Measurements from ENCODE around the gene CPVL.
A peak's percentile ranks its signal among the peaks of the same experiment; 100 is the strongest.
"Not testable (repeated sequence)": the region's sequence is repeated elsewhere in the genome, so short reads cannot be mapped to it uniquely, and the experiment has no call there.

Gene CPVL

DNA sequence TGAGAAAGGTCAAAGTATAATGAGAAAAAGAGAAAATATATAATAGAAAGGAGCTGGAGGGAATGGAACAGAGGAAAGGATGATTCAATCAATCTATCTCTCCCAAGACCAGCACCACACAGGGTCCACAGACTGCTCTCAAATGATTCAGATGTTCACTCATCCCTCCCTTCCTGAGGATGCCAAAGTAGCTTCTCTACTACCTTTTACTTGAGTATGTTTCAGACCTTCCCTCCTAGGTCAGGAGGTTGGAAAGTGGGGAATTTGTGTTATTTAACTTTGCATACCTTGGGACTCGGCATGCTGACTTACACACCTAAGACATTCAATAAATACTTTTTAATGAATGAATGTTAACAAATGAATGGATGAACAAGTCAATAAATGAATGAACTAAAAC lies 30.6 kb downstream of the CPVL start:
- ATAC-seq (no peak), DNase-seq (no peak)
- H3K27me3 Mint-ChIP-seq: peaks cover 29% of the 10 kb centered on the region
- H3K9me3 Mint-ChIP-seq: no peaks in the 10 kb centered on the region
- no peak overlapping the region for H3K4me3 Mint-ChIP-seq
- no peak overlapping the region for H3K27ac Mint-ChIP-seq
- peaks cover 12% of the 10 kb centered on the region for H3K4me1 Mint-ChIP-seq

DNA sequence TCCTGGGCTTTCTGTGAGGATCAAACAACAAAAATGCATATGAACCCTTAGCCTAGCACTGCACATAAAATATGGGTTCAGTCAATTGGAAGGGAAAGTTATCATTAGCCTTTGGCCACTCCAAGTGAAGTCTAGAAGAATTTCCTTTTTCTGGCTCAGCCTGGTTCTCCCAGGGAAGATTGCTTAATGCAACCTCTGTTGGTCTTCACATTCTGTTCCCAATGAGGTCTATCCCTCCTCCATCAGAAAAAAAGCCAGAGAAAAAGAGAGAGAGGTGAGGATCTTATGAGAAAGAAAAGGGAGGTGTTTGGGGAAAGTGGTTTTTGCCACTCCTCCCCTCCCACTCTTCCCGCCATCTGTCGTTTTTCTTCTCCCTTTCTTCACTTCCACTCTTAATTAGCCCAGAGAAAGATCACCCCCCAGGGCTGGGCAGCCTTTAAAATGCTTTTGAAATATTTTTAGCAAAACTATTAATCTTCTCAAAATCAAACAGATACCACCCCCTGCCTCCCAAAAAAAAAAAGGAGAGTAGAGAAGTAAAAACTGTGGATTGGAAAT lies 31.1 kb downstream of the CPVL start:
- no peak overlapping the region for H3K27ac Mint-ChIP-seq
- H3K9me3 Mint-ChIP-seq: no peaks in the 10 kb centered on the region
- no peak for DNase-seq
- peaks cover 12% of the 10 kb centered on the region for H3K4me1 Mint-ChIP-seq
- ATAC-seq: no peak
- H3K27me3 Mint-ChIP-seq: peaks cover 34% of the 10 kb centered on the region
- no peak overlapping the region for H3K4me3 Mint-ChIP-seq

DNA sequence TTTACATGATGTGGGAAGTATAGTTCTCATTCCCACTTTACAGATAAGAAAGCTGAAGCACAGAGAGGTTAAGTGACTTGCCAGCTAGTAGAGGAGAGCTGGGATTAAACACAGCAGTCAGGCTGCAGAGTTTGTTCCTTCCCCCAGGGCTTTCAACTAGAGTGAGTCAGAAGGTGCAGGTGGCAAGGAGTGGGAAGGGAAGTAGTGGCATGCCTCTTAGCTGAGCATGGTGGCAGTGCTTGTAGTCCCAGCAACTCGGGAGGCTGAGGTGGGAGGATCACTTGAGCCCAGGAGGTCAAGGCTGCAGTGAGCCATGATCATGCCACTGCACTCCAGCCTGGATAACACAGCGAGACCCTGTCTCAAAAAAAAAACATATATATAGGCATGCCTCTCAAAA lies 32.1 kb downstream of the CPVL start:
- not testable (repeated sequence) for H3K27ac Mint-ChIP-seq, H3K4me3 Mint-ChIP-seq, ATAC-seq, DNase-seq, H3K9me3 Mint-ChIP-seq
- Mint-ChIP-seq H3K27me3 (peaks cover 44% of the 10 kb centered on the region), H3K4me1 (peaks cover 12% of the 10 kb centered on the region)

DNA sequence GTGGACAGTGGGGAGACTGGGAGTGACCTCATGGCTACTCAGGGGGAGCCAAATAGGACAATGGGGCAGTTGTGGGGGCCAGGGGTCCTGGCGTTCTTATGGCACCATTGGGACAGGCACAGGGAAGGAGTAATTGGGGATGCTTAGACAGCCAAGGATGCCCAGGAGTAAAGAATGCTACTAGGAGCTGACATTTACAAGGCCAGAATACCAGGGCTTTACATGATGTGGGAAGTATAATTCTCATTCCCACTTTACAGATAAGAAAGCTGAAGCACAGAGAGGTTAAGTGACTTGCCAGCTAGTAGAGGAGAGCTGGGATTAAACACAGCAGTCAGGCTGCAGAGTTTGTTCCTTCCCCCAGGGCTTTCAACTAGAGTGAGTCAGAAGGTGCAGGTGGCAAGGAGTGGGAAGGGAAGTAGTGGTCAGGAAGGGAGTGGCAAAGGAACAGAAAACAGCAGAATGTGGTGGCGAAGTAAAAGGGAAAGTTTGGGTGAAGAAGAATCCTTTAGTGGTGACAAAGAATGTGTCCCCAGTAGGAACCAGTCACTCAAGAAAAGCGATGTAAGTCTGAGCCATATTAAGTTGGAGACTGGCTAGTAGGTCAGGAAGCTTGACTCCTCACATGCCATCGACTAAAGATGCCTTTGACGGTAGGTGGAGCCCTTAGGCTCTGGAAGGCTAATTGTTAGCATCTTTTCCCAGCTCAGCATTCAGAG lies 32.8 kb downstream of the CPVL start:
- no peaks in the 10 kb centered on the region for H3K9me3 Mint-ChIP-seq
- no peak overlapping the region for H3K27ac Mint-ChIP-seq
- H3K27me3 Mint-ChIP-seq: peaks cover 39% of the 10 kb centered on the region
- H3K4me1 Mint-ChIP-seq: peaks cover 12% of the 10 kb centered on the region
- DNase-seq (no peak), ATAC-seq (peak; percentile 63)
- H3K4me3 Mint-ChIP-seq: no peak overlapping the region

DNA sequence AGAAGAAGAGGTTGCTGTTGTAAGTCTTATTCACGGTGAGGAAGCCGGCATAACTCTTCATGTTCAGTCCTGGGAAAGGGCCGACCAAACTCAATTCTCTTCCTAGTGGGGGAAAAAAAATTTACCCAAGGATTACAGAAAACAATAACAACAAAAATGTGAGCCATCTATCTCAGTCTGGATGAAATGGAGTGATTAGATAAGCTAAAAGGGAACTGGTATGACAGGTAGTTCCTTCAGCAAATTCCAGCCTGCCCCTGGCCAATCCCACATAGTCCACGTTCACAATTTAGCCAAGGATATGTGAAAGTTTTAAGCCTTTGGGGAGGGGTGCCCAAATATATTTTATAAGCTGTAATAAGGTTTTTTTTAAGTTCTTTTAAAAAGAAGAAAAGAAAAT lies 33.6 kb downstream of the CPVL start:
- Mint-ChIP-seq H3K4me3 (no peak overlapping the region), H3K4me1 (peaks cover 12% of the 10 kb centered on the region), H3K27me3 (peaks cover 38% of the 10 kb centered on the region), H3K27ac (no peak overlapping the region), H3K9me3 (no peaks in the 10 kb centered on the region)
- no peak for DNase-seq
- no peak for ATAC-seq

DNA sequence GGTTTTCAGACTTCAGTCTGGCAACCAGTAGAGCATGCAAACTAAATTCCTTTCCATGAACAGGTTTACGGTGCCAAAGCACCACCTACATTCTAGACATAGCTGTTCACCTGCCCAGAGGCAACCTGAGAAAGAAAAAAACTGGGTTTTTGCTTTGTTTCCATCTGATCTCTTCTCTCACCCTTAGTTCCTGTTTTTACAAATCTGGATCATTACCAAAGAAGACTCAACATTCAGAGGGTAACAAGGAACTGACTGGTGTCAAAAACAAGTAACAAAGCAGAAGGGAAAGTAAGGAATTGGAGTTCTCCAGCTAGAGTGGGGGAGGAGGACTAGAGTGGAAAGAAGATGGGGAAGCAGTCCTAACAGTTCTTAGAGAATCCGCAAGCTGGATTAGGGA lies 36.4 kb downstream of the CPVL start:
- ATAC-seq (no peak), DNase-seq (no peak)
- H3K9me3 Mint-ChIP-seq: no peaks in the 10 kb centered on the region
- H3K4me3 Mint-ChIP-seq: no peak overlapping the region
- peaks cover 31% of the 10 kb centered on the region for H3K27me3 Mint-ChIP-seq
- H3K27ac Mint-ChIP-seq: no peak overlapping the region
- peaks cover 12% of the 10 kb centered on the region for H3K4me1 Mint-ChIP-seq

DNA sequence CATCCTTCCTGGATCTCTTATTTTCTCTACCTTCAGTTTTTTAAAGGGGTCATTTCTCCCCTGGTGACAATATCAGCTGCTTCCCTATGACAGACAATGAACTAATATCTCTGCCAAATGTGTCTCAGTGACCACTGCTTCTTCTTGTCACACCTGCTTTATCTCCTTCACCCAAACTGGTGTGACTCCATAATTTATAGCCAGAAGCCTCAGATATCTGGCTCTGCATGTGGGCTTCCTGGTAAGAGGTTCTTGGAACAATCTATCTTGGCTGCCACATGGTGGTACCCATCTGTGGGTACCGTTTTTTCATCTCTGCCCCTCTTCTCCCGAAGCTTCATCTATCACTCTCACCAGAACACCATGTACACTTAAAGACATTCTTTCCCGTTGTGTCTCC lies 37.0 kb downstream of the CPVL start:
- Mint-ChIP-seq H3K4me3 (no peak overlapping the region), H3K27ac (no peak overlapping the region), H3K9me3 (no peaks in the 10 kb centered on the region), H3K4me1 (peaks cover 12% of the 10 kb centered on the region), H3K27me3 (peaks cover 25% of the 10 kb centered on the region)
- ATAC-seq (no peak), DNase-seq (no peak)

DNA sequence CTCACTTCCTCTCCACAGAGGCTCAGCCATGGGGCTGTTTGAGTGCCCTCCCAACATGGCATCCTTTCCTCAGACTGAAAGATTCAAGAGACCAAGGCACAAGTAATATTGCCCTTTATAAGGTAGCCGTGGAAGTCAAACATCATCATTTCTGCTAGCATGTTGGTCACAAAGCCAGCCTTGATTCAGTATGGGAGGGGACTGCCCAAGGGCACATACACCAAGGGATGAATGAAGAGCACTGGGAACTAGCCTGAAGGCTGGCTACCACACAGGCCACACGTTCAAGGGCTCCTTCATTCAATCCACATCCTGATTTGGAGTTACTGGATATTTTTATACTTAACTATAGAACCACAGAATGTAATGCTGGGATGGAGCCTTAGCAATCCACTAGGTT lies 39.3 kb downstream of the CPVL start:
- Mint-ChIP-seq H3K27ac (no peak overlapping the region), H3K4me3 (no peak overlapping the region), H3K27me3 (peaks cover 25% of the 10 kb centered on the region), H3K9me3 (no peaks in the 10 kb centered on the region), H3K4me1 (no peaks in the 10 kb centered on the region)
- DNase-seq (no peak), ATAC-seq (no peak)

DNA sequence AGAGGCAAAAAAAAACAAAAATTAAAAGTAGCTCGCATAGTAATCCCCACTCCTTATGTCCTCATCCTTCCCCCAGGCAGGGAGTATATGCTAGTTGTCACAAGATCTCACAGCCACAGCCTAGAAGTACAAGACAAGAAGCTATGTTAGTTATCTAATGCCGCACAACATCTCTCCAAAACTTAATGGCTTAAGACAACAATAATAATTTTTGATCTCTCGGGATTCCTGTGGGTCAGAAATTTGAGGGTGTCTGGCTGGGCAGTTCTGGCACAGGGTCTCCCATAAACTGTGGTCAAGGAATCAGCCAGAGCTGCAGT lies 39.7 kb downstream of the CPVL start:
- Mint-ChIP-seq H3K27ac (no peak overlapping the region), H3K4me3 (no peak overlapping the region), H3K9me3 (no peaks in the 10 kb centered on the region), H3K4me1 (no peaks in the 10 kb centered on the region), H3K27me3 (peaks cover 25% of the 10 kb centered on the region)
- ATAC-seq (no peak), DNase-seq (no peak)

DNA sequence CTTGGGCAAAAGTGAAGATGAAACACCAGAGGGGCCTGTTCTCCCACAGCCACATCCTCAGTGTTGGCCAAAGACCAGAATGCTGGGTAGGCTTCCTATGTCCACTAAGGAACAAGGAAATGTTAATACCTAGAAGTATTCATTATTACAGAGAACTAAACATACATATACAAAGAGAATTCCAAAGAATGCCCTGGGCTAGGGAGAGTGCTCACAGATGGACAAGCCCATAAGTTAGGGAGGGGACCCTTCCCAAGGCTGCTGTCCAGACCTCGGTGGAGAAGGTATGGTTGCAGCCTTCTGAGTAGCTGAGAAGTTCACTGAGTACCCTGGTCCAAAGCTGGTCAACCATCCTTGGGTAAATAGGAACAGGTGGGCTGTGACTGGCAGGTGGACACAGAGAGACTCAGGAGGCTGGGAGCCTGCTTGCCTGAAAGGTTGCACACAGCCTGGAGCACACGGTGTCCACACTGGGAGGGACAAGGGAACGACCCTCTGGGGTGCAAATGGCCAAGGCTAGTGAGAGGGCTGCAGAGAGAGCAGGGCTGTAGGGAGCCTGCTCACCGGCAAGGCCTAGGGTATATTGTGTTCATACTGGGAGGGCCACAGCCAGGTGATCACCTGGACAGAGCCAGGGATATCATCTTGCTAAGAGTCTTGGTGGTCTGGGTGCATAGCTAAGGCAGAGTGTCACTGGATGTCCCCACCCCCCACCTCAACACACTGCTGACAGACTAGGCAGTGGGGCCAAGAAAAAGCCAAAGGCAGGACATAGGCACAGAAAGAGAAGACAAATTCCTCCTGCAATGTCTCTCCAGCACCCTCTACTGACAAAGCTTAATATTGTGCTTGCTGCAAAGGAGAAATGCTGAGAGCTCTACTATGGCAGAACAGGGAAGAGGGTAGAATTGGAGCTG lies 40.3 kb downstream of the CPVL start:
- H3K4me3 Mint-ChIP-seq: no peak overlapping the region
- ATAC-seq: peak; percentile 68
- no peaks in the 10 kb centered on the region for H3K4me1 Mint-ChIP-seq
- DNase-seq: peak; percentile 20 to 29
- H3K27me3 Mint-ChIP-seq: peaks cover 19% of the 10 kb centered on the region
- H3K27ac Mint-ChIP-seq: no peak overlapping the region
- H3K9me3 Mint-ChIP-seq: no peaks in the 10 kb centered on the region

DNA sequence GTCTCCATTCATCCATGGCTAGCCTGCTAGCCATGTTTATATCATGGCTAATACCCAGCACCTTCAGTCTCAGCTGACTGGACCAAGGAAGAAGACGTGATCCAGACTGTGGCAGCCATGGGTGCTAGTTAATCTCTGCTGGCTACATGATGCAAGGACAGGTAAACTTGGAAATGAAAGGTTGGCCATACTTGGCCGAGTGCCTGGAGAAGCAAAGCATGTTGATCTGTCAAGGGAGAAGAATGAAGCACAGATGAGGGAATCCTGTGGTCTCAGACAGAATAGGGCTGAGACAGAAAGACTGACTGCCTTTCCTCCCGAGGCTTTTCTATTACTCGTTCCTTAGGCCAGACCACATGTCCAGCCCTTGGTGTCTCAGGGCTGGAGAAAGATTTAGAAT lies 41.1 kb downstream of the CPVL start:
- ATAC-seq (no peak), DNase-seq (no peak)
- no peaks in the 10 kb centered on the region for H3K9me3 Mint-ChIP-seq
- no peak overlapping the region for H3K27ac Mint-ChIP-seq
- H3K27me3 Mint-ChIP-seq: peaks cover 11% of the 10 kb centered on the region
- H3K4me1 Mint-ChIP-seq: no peaks in the 10 kb centered on the region
- H3K4me3 Mint-ChIP-seq: no peak overlapping the region

DNA sequence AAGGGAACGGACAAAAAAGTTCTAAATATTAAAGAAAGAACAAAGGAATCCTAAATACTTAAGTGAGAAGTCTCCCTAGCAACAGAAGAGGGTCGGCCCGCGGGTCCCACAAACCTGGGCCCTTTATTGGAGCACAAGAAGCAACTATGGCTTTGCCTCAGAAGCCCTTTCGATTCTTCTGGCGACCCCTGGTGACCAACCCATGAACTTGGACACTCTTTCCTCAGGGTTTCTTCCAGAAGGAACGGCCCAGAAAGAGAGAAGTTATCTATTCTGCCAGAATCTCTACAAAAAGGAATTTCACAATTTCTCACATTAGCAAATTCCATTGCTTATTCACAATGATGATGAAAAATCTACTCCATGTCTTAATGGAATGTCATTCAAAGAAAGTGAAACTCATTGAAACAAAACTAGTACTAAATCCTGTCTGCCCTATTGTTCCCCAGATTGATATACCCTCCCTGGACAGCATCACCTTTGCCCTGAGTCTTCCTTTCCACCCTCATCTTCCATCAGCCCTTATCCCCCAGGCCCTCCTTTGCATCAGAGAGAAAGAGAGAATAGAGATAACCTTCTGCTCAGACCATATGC lies 43.7 kb downstream of the CPVL start:
- H3K4me1 Mint-ChIP-seq: no peaks in the 10 kb centered on the region
- no peaks in the 10 kb centered on the region for H3K27me3 Mint-ChIP-seq
- ATAC-seq (peak; percentile 53), DNase-seq (peak; percentile 25 to 30)
- H3K27ac Mint-ChIP-seq: no peak overlapping the region
- H3K4me3 Mint-ChIP-seq: no peak overlapping the region
- no peaks in the 10 kb centered on the region for H3K9me3 Mint-ChIP-seq

DNA sequence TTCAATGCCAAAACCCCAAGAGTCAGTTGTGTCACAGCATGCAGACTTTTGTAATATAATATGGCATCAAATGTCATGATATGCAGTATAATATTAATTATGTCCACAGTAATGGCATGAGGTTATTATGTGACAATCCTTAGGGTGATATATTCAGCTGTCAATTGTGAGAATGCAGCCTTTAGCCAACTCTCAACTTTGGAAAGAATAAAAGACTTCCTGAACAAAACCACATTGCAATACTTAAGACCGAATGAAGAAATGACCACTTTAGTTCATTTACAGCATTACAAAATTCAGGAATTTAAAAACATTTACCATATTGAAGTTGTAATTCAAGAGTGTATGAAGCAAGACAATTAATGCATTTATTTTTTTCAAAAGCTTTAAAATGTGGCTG lies 45.4 kb downstream of the CPVL start:
- no peaks in the 10 kb centered on the region for H3K9me3 Mint-ChIP-seq
- H3K4me3 Mint-ChIP-seq: no peak overlapping the region
- H3K27me3 Mint-ChIP-seq: no peaks in the 10 kb centered on the region
- H3K4me1 Mint-ChIP-seq: no peaks in the 10 kb centered on the region
- DNase-seq (no peak), ATAC-seq (no peak)
- H3K27ac Mint-ChIP-seq: no peak overlapping the region

DNA sequence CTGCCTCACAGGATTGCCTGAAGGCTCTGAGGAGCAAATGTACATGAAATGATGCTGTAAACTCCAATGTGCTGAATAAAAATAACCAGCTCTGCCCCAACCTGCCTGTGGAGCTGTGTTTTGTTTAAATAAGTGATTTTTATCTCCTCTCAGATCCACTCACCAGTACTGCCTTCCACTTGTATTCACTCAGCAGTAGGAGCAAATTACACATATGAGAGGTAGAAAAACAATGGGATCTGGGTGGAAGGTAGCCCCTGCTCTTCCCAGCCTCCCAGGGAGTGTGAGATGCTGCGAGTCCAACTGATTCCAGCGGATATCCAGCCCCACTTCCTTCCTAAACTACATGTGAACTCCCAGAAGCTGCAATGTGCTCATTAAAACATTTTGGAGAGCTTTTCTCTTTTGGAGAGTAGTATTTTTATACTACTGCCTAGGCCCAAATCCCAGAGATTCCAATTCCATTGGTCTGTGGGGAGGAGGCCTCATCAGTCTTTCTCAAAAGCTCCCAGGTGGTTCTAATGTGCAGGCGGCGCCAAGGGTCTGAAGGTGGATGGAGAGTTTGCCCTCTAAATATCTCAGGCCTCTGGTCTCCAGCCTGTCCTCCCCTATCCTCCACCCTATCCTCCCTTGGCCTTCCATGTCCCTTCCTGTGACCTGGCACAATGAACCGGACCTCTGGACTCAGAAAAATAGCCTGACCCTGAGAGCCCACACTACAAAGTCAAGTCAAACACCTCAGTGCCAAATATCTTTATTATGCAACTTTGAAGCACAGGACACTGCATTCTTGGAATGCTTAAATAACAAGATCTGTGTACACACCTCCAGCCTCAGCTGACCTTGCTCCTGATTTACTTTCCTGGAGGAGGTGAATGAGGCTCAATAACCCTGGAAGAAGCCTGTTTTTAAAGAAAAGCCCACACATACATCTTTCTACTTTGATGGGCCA lies 46.2 kb downstream of the CPVL start:
- H3K4me3 Mint-ChIP-seq: no peak overlapping the region
- no peak for ATAC-seq

DNA sequence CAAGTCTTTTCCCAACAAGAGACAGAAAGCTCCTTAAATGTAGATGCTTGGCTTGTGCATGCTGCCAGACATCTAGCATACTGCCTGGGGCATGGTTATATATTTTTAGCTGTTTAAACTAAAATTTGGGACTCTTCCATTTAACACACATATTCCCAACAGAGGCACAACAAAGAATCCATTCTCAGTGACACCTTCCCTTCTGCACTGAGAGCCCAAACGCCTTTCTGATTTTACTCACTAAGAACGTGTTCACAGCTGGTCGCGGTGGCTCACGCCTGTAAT lies 49.9 kb downstream of the CPVL start:
- Mint-ChIP-seq H3K27ac (no peak overlapping the region), H3K9me3 (no peaks in the 10 kb centered on the region), H3K4me3 (no peak overlapping the region), H3K4me1 (peaks cover 4% of the 10 kb centered on the region), H3K27me3 (peaks cover 9% of the 10 kb centered on the region)
- no peak for ATAC-seq
- DNase-seq: no peak

More for the DNA sequence above, 46.2 kb downstream of the CPVL start:
- H3K27me3 Mint-ChIP-seq: no peaks in the 10 kb centered on the region
- no peaks in the 10 kb centered on the region for H3K4me1 Mint-ChIP-seq
- peak overlapping the region in 1 of 2 donors; percentile 52 for H3K27ac Mint-ChIP-seq
- DNase-seq: no peak
- H3K9me3 Mint-ChIP-seq: no peaks in the 10 kb centered on the region

All from stimulated activated naive CD8-positive, alpha-beta T cell treated with anti-CD3 and anti-CD28 coated beads, Interleukin-15, amount 100 ng/mL, for 72 hours (primary cell).